OCI-LY7 (cell line): ENCODE data around the gene RIMBP2.

ENCODE experiments used
- EZH2phosphoT487 ChIP-seq: fragments of 200-600 bp; sonication (generic); IDR thresholded peaks from 2 replicates; pipeline ENCODE4 v1.6.1; 2018; ENCODE audit warnings: low read depth, borderline replicate concordance, mild to moderate bottlenecking, mixed run types, antibody characterized with exemption, low read length, moderate library complexity, mixed read lengths
- TF ChIP-seq, protein P1 (sequence below): fragments of 200-600 bp; sonication (generic); conservative IDR thresholded peaks from 2 replicates; pipeline ENCODE4 v1.5.1; 2014; ENCODE audit warnings: mild to moderate bottlenecking, antibody characterized with exemption, low read length, moderate library complexity, mixed read lengths

DNA sequence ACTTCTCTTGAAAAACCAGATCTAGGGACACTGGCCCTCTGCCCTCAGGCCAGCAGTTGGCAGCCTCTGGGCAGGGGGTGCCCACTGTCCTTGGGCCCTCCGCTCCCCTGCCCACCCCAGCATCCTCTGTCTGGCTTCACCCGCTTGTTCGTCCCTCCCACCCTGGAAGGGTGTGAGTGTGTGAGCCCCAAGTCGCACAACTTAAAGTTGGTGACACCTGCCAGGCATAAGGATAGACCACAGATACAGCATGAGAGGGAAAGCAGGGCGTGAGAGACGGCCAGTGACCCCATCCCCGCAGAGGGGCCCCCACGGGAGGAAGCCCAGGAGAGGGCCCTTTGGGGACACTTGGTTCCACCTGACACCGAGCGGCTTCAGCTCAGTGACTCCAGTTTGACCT, 23.5 kb upstream of the RIMBP2 start:
- TF ChIP-seq, protein P1, sequence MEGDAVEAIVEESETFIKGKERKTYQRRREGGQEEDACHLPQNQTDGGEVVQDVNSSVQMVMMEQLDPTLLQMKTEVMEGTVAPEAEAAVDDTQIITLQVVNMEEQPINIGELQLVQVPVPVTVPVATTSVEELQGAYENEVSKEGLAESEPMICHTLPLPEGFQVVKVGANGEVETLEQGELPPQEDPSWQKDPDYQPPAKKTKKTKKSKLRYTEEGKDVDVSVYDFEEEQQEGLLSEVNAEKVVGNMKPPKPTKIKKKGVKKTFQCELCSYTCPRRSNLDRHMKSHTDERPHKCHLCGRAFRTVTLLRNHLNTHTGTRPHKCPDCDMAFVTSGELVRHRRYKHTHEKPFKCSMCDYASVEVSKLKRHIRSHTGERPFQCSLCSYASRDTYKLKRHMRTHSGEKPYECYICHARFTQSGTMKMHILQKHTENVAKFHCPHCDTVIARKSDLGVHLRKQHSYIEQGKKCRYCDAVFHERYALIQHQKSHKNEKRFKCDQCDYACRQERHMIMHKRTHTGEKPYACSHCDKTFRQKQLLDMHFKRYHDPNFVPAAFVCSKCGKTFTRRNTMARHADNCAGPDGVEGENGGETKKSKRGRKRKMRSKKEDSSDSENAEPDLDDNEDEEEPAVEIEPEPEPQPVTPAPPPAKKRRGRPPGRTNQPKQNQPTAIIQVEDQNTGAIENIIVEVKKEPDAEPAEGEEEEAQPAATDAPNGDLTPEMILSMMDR: no peak
- no peak for TF ChIP-seq EZH2phosphoT487
